DOHH2 (cell line): Measurements from ENCODE around the gene SH2D6.

Experiments used
- H3F3A ChIP-seq: fragments of 200-600 bp; sonication (generic), shearing (Covaris generic); 2 replicates; pipeline ENCODE4 v1.6.0; 2016; ENCODE audit warnings: antibody characterized with exemption, mild to moderate bottlenecking; ENCODE audit not compliant: control insufficient read depth, insufficient read depth
- H3K27ac ChIP-seq: fragments of 200-600 bp; sonication (generic); 2 replicates; pipeline ENCODE4 v1.5.1; 2014; ENCODE audit warnings: low read depth, mild to moderate bottlenecking, low read length, moderate library complexity
- H3K27me3 ChIP-seq: fragments of 200-600 bp; sonication (generic); 2 replicates; pipeline ENCODE4 v1.6.1; 2014; ENCODE audit warnings: mild to moderate bottlenecking, low read length, mixed read lengths; ENCODE audit not compliant: control insufficient read depth
- H3K36me3 ChIP-seq: fragments of 200-600 bp; sonication (generic); 2 replicates; pipeline ENCODE4 v1.6.1; 2014; ENCODE audit warnings: mild to moderate bottlenecking, low read length, moderate library complexity, mixed read lengths; ENCODE audit not compliant: control insufficient read depth
- H3K4me1 ChIP-seq: fragments of 200-600 bp; sonication (generic); 2 replicates; pipeline ENCODE4 v1.6.1; 2014; ENCODE audit warnings: mild to moderate bottlenecking, low read length, mixed read lengths; ENCODE audit not compliant: control insufficient read depth
- H3K4me2 ChIP-seq: fragments of 200-600 bp; sonication (generic); 2 replicates; pipeline ENCODE4 v1.6.0; 2014; ENCODE audit warnings: mild to moderate bottlenecking, low read length, moderate library complexity
- H3K4me3 ChIP-seq: fragments of 200-600 bp; sonication (generic); 2 replicates; pipeline ENCODE4 v1.5.1; 2014; ENCODE audit warnings: mild to moderate bottlenecking, low read length, mixed read lengths
- H3K79me2 ChIP-seq: fragments of 200-600 bp; sonication (generic); 2 replicates; pipeline ENCODE4 v1.6.1; 2014; ENCODE audit warnings: mild to moderate bottlenecking, low read length, mixed read lengths; ENCODE audit not compliant: control insufficient read depth
- H3K9me2 ChIP-seq: fragments of 200-600 bp; sonication (generic); replicated peaks from 2 replicates; pipeline ENCODE4 v1.6.1; 2014; ENCODE audit warnings: mild to moderate bottlenecking, low read length, mixed read lengths; ENCODE audit not compliant: control insufficient read depth
- H3K9me3 ChIP-seq: fragments of 200-600 bp; sonication (generic); 2 replicates; pipeline ENCODE4 v1.6.1; 2014; ENCODE audit warnings: antibody characterized with exemption, low read length, mixed read lengths; ENCODE audit not compliant: control insufficient read depth, insufficient read depth
- H4K20me1 ChIP-seq: fragments of 200-600 bp; sonication (generic); 2 replicates; pipeline ENCODE4 v1.6.0; 2014; ENCODE audit warnings: low read depth, mild to moderate bottlenecking, antibody characterized with exemption, low read length, moderate library complexity; ENCODE audit not compliant: control insufficient read depth, insufficient read depth
- EZH2phosphoT487 ChIP-seq: fragments of 200-600 bp; sonication (generic); IDR thresholded peaks from 2 replicates; pipeline ENCODE4 v1.6.1; 2017; ENCODE audit warnings: borderline replicate concordance, mild to moderate bottlenecking, antibody characterized with exemption, low read length, moderate library complexity, mixed read lengths
- TF ChIP-seq, protein P1 (sequence below): fragments of 200-600 bp; sonication (generic); IDR thresholded peaks from one replicate; pipeline ENCODE4 v1.5.1; 2014; ENCODE audit warnings: antibody characterized with exemption, mild to moderate bottlenecking, low read depth, low read length; ENCODE audit not compliant: poor library complexity, severe bottlenecking

The SH2D6 gene

DNA sequence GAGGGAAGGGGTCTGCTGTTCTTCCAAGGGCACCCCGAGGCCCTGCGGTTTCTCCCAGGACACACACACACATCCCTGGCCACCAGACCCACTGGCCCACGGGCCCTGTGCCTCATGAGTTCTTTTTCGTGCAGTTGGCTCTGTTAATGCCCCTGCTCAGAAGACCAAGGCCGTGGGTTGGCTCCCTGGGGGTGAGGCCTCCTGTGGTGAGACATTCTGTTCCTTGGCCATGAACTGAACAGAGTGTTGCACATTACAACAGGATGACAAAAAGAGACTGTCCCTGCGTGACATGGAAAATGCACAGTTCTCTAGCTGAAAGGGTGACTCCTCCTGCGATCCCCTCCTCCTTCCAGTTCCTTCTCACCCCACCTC is 30.7 kb downstream of the SH2D6 start:
- Histone ChIP-seq H3K27me3 (no peaks in the 10 kb centered on the region), H3K9me3 (no peaks in the 10 kb centered on the region), H3K79me2 (no peaks in the 10 kb centered on the region), H3K4me2 (no peak overlapping the region), H3K9me2 (no peaks in the 10 kb centered on the region), H3K36me3 (no peaks in the 10 kb centered on the region), H3F3A (no peaks in the 10 kb centered on the region), H4K20me1 (no peaks in the 10 kb centered on the region), H3K27ac (no peak overlapping the region), H3K4me3 (no peak overlapping the region), H3K4me1 (no peaks in the 10 kb centered on the region)
- no peak for TF ChIP-seq EZH2phosphoT487
- TF ChIP-seq, protein P1, sequence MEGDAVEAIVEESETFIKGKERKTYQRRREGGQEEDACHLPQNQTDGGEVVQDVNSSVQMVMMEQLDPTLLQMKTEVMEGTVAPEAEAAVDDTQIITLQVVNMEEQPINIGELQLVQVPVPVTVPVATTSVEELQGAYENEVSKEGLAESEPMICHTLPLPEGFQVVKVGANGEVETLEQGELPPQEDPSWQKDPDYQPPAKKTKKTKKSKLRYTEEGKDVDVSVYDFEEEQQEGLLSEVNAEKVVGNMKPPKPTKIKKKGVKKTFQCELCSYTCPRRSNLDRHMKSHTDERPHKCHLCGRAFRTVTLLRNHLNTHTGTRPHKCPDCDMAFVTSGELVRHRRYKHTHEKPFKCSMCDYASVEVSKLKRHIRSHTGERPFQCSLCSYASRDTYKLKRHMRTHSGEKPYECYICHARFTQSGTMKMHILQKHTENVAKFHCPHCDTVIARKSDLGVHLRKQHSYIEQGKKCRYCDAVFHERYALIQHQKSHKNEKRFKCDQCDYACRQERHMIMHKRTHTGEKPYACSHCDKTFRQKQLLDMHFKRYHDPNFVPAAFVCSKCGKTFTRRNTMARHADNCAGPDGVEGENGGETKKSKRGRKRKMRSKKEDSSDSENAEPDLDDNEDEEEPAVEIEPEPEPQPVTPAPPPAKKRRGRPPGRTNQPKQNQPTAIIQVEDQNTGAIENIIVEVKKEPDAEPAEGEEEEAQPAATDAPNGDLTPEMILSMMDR: no peak

DNA sequence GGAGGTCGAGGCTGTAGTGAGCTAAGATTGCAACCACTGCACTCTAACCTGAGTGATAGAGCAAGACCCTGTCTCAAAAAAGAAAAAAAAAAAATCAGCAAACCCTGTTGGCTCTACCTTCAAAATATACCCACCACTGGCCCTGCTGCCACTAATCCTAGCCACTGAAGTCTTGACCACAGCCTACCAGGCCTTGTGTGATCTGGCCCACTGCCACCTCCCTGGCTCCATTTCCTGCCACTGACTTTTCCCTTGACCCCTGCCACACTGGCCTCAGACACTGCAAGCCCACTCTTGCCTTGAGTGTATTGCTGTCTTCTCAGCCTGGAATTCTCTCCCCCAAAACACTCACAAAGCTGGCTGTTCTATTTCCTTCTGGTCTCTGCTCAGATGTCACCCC is 33.7 kb downstream of the SH2D6 start:
- Histone ChIP-seq H3K4me1 (no peaks in the 10 kb centered on the region), H3K4me2 (no peak overlapping the region), H4K20me1 (no peaks in the 10 kb centered on the region), H3K27ac (no peak overlapping the region), H3K9me2 (no peaks in the 10 kb centered on the region), H3K27me3 (peaks cover 4% of the 10 kb centered on the region; the same call in 1 of the 2 replicates), H3K79me2 (no peaks in the 10 kb centered on the region), H3K4me3 (no peak overlapping the region), H3K9me3 (no peaks in the 10 kb centered on the region), H3K36me3 (no peaks in the 10 kb centered on the region), H3F3A (no peaks in the 10 kb centered on the region)
- no peak for TF ChIP-seq EZH2phosphoT487
- TF ChIP-seq, protein P1: no peak

DNA sequence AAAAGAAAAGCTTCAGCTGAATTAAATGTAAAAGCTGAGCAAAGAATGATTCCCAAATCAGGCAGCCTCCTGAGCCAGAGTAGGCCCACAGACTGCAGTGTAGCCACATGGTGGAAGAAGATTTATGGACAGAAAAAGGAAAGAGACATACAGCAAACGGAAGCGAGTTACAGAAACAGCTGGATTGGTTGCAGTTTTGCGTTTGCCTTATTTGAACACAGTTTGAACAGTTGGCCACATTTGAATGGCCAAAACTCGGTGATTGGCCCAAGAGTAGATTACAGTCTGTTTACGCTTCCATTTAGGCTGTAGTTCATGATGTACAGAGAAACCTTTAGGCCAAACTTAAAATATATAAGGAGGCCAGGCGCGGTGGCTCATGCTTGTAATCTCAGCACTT is 35.1 kb downstream of the SH2D6 start:
- H3K9me3 ChIP-seq: no peaks in the 10 kb centered on the region
- H3K79me2 ChIP-seq: no peaks in the 10 kb centered on the region
- no peaks in the 10 kb centered on the region for H3K36me3 ChIP-seq
- no peak overlapping the region for H3K4me3 ChIP-seq
- H3K4me2 ChIP-seq: no peak overlapping the region
- no peaks in the 10 kb centered on the region for H3F3A ChIP-seq
- no peaks in the 10 kb centered on the region for H4K20me1 ChIP-seq
- H3K9me2 ChIP-seq: no peaks in the 10 kb centered on the region
- no peaks in the 10 kb centered on the region for H3K4me1 ChIP-seq
- H3K27ac ChIP-seq: no peak overlapping the region
- peaks cover 5% of the 10 kb centered on the region; the same call in 1 of the 2 replicates for H3K27me3 ChIP-seq
- TF ChIP-seq EZH2phosphoT487: no peak
- TF ChIP-seq, protein P1: no peak
